Trophoblast cell (in vitro differentiated cells and primary cell): ENCODE measurements around the gene PIAS1.

Experiments used
- DNase-seq, 2 donors: peaks; one replicate each; pipeline ENCODE4 v3.0.0-alpha.2; 2016
- H2AFZ ChIP-seq: 2 replicates; pipeline ENCODE4 v1.6.1; 2013; ENCODE audit warnings: low read length, moderate library complexity, mild to moderate bottlenecking; ENCODE audit not compliant: insufficient read depth, poor library complexity
- H2AK5ac ChIP-seq: 2 replicates; pipeline ENCODE4 v1.6.1; 2013; ENCODE audit warnings: mild to moderate bottlenecking, low read length
- H2BK120ac ChIP-seq: 2 replicates; pipeline ENCODE4 v1.6.1; 2013; ENCODE audit warnings: low read length, mild to moderate bottlenecking, moderate library complexity; ENCODE audit not compliant: insufficient read depth, poor library complexity
- H2BK12ac ChIP-seq: 2 replicates; pipeline ENCODE4 v1.6.1; 2013; ENCODE audit warnings: mild to moderate bottlenecking, low read length, moderate library complexity
- H2BK5ac ChIP-seq: 2 replicates; pipeline ENCODE4 v1.6.1; 2013; ENCODE audit warnings: low read length, low read depth, moderate library complexity, mild to moderate bottlenecking; ENCODE audit not compliant: poor library complexity
- H3K14ac ChIP-seq: 2 replicates; pipeline ENCODE4 v1.6.1; 2013; ENCODE audit warnings: mild to moderate bottlenecking, low read length
- H3K18ac ChIP-seq: 2 replicates; pipeline ENCODE4 v1.6.1; 2013; ENCODE audit warnings: mild to moderate bottlenecking, low read length
- H3K23ac ChIP-seq: 2 replicates; pipeline ENCODE4 v1.6.1; 2013; ENCODE audit warnings: low read length
- H3K27ac ChIP-seq: 2 replicates; pipeline ENCODE4 v1.5.1; 2013; ENCODE audit warnings: low read depth, mild to moderate bottlenecking, inconsistent platforms, low read length, moderate library complexity
- H3K27me3 ChIP-seq: 2 replicates; pipeline ENCODE4 v1.6.1; 2013; ENCODE audit warnings: inconsistent platforms, mild to moderate bottlenecking, low read length, moderate library complexity; ENCODE audit not compliant: insufficient read depth
- H3K36me3 ChIP-seq, 2 experiments: 1 replicate in 1 of 2; 2 replicates in 1 of 2; pipeline ENCODE4 v1.6.1; 2013; ENCODE audit warnings: low read length in 2 of 2, mild to moderate bottlenecking in 2 of 2, moderate library complexity in 1 of 2; ENCODE audit not compliant: insufficient read depth in 2 of 2, control insufficient read depth in 1 of 2
- H3K4ac ChIP-seq: 2 replicates; pipeline ENCODE4 v1.6.1; 2013; ENCODE audit warnings: low read depth, mild to moderate bottlenecking, low read length, moderate library complexity
- H3K4me1 ChIP-seq, 2 experiments: 1 replicate in 1 of 2; 2 replicates in 1 of 2; pipeline ENCODE4 v1.6.1; 2013; ENCODE audit warnings: low read length in 2 of 2, mild to moderate bottlenecking in 2 of 2, moderate library complexity in 1 of 2; ENCODE audit not compliant: insufficient read depth in 2 of 2, control insufficient read depth in 1 of 2
- H3K4me2 ChIP-seq: 2 replicates; pipeline ENCODE4 v1.6.1; 2013; ENCODE audit warnings: inconsistent platforms, mild to moderate bottlenecking, low read length, moderate library complexity
- H3K4me3 ChIP-seq: 2 replicates; pipeline ENCODE4 v1.5.1; 2013; ENCODE audit warnings: mild to moderate bottlenecking, low read depth, low read length, inconsistent platforms
- H3K79me1 ChIP-seq: one replicate; pipeline ENCODE4 v1.6.1; 2013; ENCODE audit warnings: low read length
- H3K79me2 ChIP-seq: 2 replicates; pipeline ENCODE4 v1.6.1; 2013; ENCODE audit warnings: low read length, mild to moderate bottlenecking; ENCODE audit not compliant: control insufficient read depth, insufficient read depth, poor library complexity
- H3K9ac ChIP-seq: 2 replicates; pipeline ENCODE4 v1.6.1; 2013; ENCODE audit warnings: mild to moderate bottlenecking, low read length
- H3K9me3 ChIP-seq: 2 replicates; pipeline ENCODE4 v1.6.1; 2013; ENCODE audit warnings: low read depth, mild to moderate bottlenecking, control low read depth, inconsistent platforms, low read length; ENCODE audit not compliant: insufficient read depth
- H4K12ac ChIP-seq: 2 replicates; pipeline ENCODE4 v1.6.1; 2013; ENCODE audit warnings: low read depth, mild to moderate bottlenecking, low read length, moderate library complexity
- H4K8ac ChIP-seq: 2 replicates; pipeline ENCODE4 v1.6.1; 2013; ENCODE audit warnings: low read depth, mild to moderate bottlenecking, low read length, moderate library complexity
- H4K91ac ChIP-seq: one replicate; pipeline ENCODE4 v1.6.1; 2013; ENCODE audit warnings: low read depth, mild to moderate bottlenecking, low read length, moderate library complexity
- WGBS: extraction: QIAGEN DNeasy Blood & Tissue Kit; methylation state at CpG from one replicate; pipeline ENCODE4 v1.1.7; 2013; ENCODE audit warnings: missing lambda C conversion rate; ENCODE audit not compliant: insufficient read length, insufficient coverage; ENCODE audit errors: extremely low coverage; 5-methylcytosine and 5-hydroxymethylcytosine counted together

The PIAS1 gene

DNA sequence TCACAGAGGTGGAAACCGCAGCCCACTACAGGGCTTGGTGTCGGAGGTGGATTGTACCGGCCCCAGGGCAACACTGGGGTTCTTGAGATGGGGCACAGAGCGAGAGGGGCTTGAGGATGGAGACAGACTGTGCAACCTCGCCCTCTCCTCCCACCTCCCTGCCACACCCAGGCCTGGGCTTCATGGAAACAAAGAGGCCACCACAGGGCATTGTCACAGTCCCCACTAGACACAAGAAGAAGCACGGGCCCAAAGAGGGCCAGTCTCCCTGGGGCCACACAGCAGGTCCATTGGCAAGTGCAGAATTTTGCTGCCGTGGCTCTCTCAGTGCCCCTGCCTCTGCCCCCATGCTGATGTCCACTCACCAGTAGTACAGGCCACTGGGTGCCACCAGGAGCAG is 155.2 kb downstream of the PIAS1 start:
- Histone ChIP-seq H2BK12ac (no peak overlapping the region), H3K79me2 (no peaks in the 10 kb centered on the region), H3K9ac (no peak overlapping the region), H2AFZ (no peak overlapping the region), H3K18ac (no peak overlapping the region), H2AK5ac (no peak overlapping the region), H4K12ac (no peak overlapping the region), H3K4me3 (no peak overlapping the region), H3K79me1 (no peaks in the 10 kb centered on the region), H2BK5ac (no peak overlapping the region), H3K4ac (no peak overlapping the region), H3K4me2 (no peak overlapping the region), H2BK120ac (no peak overlapping the region), H3K4me1 (peaks cover 0 to 3% of the 10 kb centered on the region in 2 experiments), H3K27me3 (no peaks in the 10 kb centered on the region), H3K9me3 (no peaks in the 10 kb centered on the region), H3K23ac (no peak overlapping the region), H4K91ac (no peak overlapping the region), H3K36me3 (peaks cover 12 to 17% of the 10 kb centered on the region in 2 experiments), H3K27ac (no peak overlapping the region), H3K14ac (no peak overlapping the region), H4K8ac (no peak overlapping the region)
- DNase-seq, result no peak
- WGBS, result no CpG with 5 or more reads among the region's 7 CpGs

DNA sequence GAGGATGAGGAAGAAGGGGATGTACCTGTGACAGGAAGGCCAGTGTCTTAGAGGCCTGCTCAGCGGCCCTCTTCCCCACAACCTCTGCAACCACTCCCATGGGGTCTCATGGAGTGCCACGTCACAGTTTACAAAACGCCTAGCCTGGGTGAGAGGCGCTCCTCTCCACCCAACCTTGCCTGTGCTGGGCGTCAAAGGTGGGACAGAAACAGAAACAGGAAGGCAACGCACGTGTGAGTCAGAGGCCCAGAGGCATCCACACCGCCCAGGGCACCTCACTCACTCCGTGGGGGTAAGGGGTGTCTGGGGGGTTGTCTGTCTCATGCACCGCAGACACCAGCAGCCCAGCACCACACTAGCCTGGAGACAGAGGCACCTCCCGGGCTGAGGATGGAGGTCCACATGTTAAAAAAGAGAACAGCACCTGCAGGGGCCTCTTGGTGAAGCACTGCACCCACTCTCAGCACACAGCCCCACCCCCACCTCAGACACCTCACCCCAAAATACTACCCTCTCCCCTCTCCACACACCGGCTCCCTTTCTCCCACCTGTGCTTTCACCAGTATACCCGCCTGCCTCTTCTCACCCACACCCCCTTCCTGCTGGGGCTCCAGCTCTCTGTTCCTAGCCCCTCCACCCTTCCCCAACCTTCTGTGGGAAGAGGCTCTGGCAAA is 155.8 kb downstream of the PIAS1 start:
- Histone ChIP-seq H2BK5ac (no peak overlapping the region), H3K27me3 (no peaks in the 10 kb centered on the region), H3K14ac (no peak overlapping the region), H2AFZ (no peak overlapping the region), H3K79me1 (no peaks in the 10 kb centered on the region), H4K8ac (no peak overlapping the region), H3K4me1 (peaks cover 0 to 3% of the 10 kb centered on the region in 2 experiments), H3K4me2 (no peak overlapping the region), H2BK12ac (no peak overlapping the region), H3K4me3 (no peak overlapping the region), H2BK120ac (no peak overlapping the region), H3K27ac (no peak overlapping the region), H2AK5ac (no peak overlapping the region), H3K79me2 (no peaks in the 10 kb centered on the region), H3K23ac (no peak overlapping the region), H4K12ac (no peak overlapping the region), H3K18ac (no peak overlapping the region), H3K36me3 (peaks cover 12 to 17% of the 10 kb centered on the region in 2 experiments), H3K9me3 (no peaks in the 10 kb centered on the region), H4K91ac (no peak overlapping the region), H3K9ac (no peak overlapping the region), H3K4ac (no peak overlapping the region)
- no CpG with 5 or more reads among the region's 13 CpGs for WGBS
- DNase-seq, result no peak

DNA sequence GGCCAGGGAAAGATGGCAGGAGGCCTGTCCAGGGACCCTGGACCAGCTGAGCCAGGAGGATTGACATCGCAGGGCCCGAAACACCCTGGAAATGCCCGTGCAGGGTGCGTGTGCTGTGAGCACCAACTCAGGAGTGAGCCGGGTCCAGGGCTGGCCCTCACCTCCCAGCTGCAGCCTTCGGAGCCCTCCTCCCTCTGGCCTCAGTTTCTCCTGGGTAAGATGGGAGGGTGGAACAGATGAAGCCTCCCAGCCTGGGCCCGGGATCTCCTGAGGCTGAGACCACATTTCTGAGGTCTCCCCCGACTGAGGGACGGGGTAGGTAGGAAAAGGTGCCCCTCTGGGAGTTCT is 156.3 kb downstream of the PIAS1 start:
- H3K4ac ChIP-seq, result no peak overlapping the region
- no peak overlapping the region for H3K9ac ChIP-seq
- H3K27me3 ChIP-seq, result no peaks in the 10 kb centered on the region
- H2AK5ac ChIP-seq, result no peak overlapping the region
- WGBS, result no CpG with 5 or more reads among the region's 9 CpGs
- H3K9me3 ChIP-seq, result no peaks in the 10 kb centered on the region
- H4K91ac ChIP-seq, result no peak overlapping the region
- no peak overlapping the region for H4K8ac ChIP-seq
- H3K4me3 ChIP-seq, result no peak overlapping the region
- H3K79me2 ChIP-seq, result no peaks in the 10 kb centered on the region
- no peak for DNase-seq
- no peaks in the 10 kb centered on the region for H3K79me1 ChIP-seq
- no peak overlapping the region for H3K27ac ChIP-seq
- H3K4me2 ChIP-seq, result no peak overlapping the region
- H2BK12ac ChIP-seq, result no peak overlapping the region
- H2BK120ac ChIP-seq, result no peak overlapping the region
- no peak overlapping the region for H4K12ac ChIP-seq
- no peak overlapping the region for H3K14ac ChIP-seq
- H3K36me3 ChIP-seq, result peaks cover 12 to 17% of the 10 kb centered on the region in 2 experiments
- no peak overlapping the region for H3K23ac ChIP-seq
- H3K18ac ChIP-seq, result no peak overlapping the region
- no peak overlapping the region for H2BK5ac ChIP-seq
- H3K4me1 ChIP-seq, result no peaks in the 10 kb centered on the region
- no peak overlapping the region for H2AFZ ChIP-seq

DNA sequence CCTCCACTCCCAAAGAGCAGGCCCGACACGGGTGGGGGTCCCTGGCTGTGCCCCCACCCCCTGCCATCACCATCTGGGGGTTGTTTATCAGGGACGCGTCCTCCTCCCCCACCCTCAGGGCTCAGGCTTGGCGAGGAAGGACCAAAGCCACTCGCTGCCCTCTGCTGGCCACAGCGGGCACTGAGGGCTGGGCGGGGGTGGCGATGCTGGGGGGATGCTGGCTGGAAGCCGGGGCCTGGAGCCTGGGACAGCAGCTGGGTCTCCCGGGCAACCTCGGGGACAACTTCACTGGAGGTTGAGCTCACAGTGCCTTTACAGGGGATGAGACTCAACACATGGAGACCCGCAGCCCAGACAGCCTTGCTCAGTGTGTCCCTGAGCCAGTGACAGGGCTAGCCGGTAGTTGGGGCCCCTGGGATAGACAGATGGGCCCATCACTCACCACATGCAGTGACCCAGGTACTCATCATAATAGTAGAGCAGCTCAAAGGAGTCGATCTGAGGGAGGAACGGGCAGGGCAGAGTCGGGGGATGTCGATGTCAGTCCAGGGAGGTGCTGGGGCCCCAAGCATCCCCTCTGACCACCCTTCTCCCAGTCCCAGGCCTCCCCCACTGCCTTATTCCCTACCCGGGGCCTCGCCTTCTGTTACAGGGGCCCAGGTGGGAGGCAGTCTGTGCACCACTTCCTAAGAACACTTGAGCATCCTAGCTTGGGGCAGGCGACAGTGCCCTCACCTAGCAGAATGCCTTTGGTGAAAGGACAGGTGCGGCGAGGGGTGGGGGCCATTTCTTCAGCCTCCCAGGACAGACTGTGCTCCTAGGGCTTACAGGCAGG is 156.9 kb downstream of the PIAS1 start:
- no peak overlapping the region for H3K9ac ChIP-seq
- H3K79me1 ChIP-seq, result no peaks in the 10 kb centered on the region
- H2AFZ ChIP-seq, result no peak overlapping the region
- no peak overlapping the region for H3K18ac ChIP-seq
- no peak overlapping the region for H3K4me2 ChIP-seq
- no peaks in the 10 kb centered on the region for H3K27me3 ChIP-seq
- peaks cover 12 to 19% of the 10 kb centered on the region in 2 experiments for H3K36me3 ChIP-seq
- no peak overlapping the region for H3K14ac ChIP-seq
- no peak overlapping the region for H2BK12ac ChIP-seq
- no peak overlapping the region for H4K8ac ChIP-seq
- H2BK5ac ChIP-seq, result no peak overlapping the region
- H2AK5ac ChIP-seq, result no peak overlapping the region
- peak in 1 of 2 donors; percentile 53 for DNase-seq
- no peak overlapping the region for H4K12ac ChIP-seq
- H3K4me3 ChIP-seq, result no peak overlapping the region
- no CpG with 5 or more reads among the region's 23 CpGs for WGBS
- H3K23ac ChIP-seq, result no peak overlapping the region
- H3K79me2 ChIP-seq, result no peaks in the 10 kb centered on the region
- no peak overlapping the region for H2BK120ac ChIP-seq
- H4K91ac ChIP-seq, result no peak overlapping the region
- H3K4ac ChIP-seq, result no peak overlapping the region
- no peaks in the 10 kb centered on the region for H3K9me3 ChIP-seq
- no peaks in the 10 kb centered on the region for H3K4me1 ChIP-seq
- no peak overlapping the region for H3K27ac ChIP-seq
